Measurements from ENCODE around the gene IRX1. TPM values are rescaled to one million over a fixed set of nuclear protein-coding genes. Genes with fewer than 3 reads are reported as not detected.

Gene IRX1
- polyA plus RNA-seq, 2 of the 4 experiments (the other 2 are of a cell fraction), result not detected

DNA sequence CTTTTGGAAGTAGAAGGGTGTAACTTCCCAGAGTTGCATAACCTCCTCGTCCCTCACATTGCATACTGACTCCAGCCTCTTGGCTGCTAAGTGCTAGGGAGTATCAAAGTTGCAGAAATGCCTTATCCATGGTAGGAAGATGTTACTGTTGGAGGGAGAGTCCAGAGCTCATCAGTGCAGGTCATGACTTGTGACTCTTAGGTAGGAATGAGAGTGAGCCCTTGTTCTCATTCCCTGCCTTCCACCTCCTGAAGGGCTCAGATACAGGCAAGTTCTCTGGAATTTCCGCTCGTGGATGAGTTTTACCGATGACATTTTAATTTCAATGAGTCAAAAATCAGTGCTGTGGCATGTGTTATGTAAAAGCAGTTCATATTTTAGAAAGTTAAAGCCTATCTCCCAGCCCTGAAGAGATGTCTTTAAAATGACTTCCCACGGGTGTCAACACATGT, 17.0 kb downstream of the IRX1 start:
- POLR2A ChIA-PET, result no interaction called here
- Histone ChIP-seq H3K4me1 (no peaks in the 10 kb centered on the region), H3K4me2 (no peak overlapping the region), H3K27ac (no peak overlapping the region), H3K9me3 (no peaks in the 10 kb centered on the region), H3K4me3 (no peak overlapping the region)
- no peak for DNase-seq (ENCODE audit: low read depth in 1 of 2, low spot score in 1 of 2)
- 0% methylated on average over 5 of the region's 5 CpGs for WGBS (ENCODE audit: missing lambda C conversion rate)
- ATAC-seq, result no peak
- no peak for FAIRE-seq
- TF ChIP-seq CHD2 (IDR thresholded peaks at IDR 0.05; ENCODE audit: low read length, partially characterized antibody) (no peak), ZC3H11A (IDR thresholded peaks at IDR 0.05) (no peak), RAD21 (conservative IDR thresholded peaks at IDR 0.05 in 1 of 2, IDR thresholded peaks at IDR 0.05 in 1 of 2) (no peak), HOXB5 (CRISPR knock-in tag; IDR thresholded peaks at IDR 0.05) (no peak)
- TF ChIP-seq, protein P1, sequence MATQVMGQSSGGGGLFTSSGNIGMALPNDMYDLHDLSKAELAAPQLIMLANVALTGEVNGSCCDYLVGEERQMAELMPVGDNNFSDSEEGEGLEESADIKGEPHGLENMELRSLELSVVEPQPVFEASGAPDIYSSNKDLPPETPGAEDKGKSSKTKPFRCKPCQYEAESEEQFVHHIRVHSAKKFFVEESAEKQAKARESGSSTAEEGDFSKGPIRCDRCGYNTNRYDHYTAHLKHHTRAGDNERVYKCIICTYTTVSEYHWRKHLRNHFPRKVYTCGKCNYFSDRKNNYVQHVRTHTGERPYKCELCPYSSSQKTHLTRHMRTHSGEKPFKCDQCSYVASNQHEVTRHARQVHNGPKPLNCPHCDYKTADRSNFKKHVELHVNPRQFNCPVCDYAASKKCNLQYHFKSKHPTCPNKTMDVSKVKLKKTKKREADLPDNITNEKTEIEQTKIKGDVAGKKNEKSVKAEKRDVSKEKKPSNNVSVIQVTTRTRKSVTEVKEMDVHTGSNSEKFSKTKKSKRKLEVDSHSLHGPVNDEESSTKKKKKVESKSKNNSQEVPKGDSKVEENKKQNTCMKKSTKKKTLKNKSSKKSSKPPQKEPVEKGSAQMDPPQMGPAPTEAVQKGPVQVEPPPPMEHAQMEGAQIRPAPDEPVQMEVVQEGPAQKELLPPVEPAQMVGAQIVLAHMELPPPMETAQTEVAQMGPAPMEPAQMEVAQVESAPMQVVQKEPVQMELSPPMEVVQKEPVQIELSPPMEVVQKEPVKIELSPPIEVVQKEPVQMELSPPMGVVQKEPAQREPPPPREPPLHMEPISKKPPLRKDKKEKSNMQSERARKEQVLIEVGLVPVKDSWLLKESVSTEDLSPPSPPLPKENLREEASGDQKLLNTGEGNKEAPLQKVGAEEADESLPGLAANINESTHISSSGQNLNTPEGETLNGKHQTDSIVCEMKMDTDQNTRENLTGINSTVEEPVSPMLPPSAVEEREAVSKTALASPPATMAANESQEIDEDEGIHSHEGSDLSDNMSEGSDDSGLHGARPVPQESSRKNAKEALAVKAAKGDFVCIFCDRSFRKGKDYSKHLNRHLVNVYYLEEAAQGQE (IDR thresholded peaks at IDR 0.05), result no peak
- CTCF ChIA-PET, result interaction anchor here (0.6 kb wide), 1 partner anchor 238 kb away, joined by 3 read pairs; no protein-coding TSS in a partner anchor

DNA sequence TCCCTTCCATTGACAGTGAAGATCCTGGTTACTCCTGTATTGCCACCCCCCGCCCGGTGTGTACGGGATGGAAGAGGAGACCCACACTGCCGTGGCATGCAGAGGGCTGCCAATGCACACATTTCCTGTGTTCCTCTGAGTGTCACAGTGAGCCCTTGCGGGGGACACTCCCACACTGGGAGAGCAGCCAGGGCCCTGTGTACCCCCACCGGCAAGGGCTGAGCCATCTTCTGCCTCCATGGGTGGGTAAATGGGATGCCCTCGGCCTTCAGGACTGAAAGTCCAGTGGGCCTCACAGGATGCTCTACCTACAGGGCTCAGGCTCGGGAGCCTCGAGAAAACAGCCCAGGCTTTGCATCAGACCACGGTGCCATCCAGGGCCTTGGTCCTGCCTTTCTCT, 18.1 kb downstream of the IRX1 start:
- no peak overlapping the region for H3K4me3 ChIP-seq
- ATAC-seq (no peak), DNase-seq (ENCODE audit: low read depth in 1 of 2, low spot score in 1 of 2) (no peak), FAIRE-seq (no peak)
- H3K4me1 ChIP-seq, result no peaks in the 10 kb centered on the region
- CTCF ChIA-PET, result no interaction called here
- H3K9me3 ChIP-seq, result no peaks in the 10 kb centered on the region
- H3K4me2 ChIP-seq, result no peak overlapping the region
- 21% methylated on average over 10 of the region's 10 CpGs for WGBS (ENCODE audit: missing lambda C conversion rate)
- no peak overlapping the region for H3K27ac ChIP-seq
- POLR2A ChIA-PET, result no interaction called here
- TF ChIP-seq FOXS1 (CRISPR knock-in tag; IDR thresholded peaks at IDR 0.05), result no peak
- no peak for TF ChIP-seq CBX8 (IDR thresholded peaks at IDR 0.05)
- no peak for TF ChIP-seq ZFP36 (IDR thresholded peaks at IDR 0.05; ENCODE audit: borderline replicate concordance, partially characterized antibody)
- TF ChIP-seq, protein P2, sequence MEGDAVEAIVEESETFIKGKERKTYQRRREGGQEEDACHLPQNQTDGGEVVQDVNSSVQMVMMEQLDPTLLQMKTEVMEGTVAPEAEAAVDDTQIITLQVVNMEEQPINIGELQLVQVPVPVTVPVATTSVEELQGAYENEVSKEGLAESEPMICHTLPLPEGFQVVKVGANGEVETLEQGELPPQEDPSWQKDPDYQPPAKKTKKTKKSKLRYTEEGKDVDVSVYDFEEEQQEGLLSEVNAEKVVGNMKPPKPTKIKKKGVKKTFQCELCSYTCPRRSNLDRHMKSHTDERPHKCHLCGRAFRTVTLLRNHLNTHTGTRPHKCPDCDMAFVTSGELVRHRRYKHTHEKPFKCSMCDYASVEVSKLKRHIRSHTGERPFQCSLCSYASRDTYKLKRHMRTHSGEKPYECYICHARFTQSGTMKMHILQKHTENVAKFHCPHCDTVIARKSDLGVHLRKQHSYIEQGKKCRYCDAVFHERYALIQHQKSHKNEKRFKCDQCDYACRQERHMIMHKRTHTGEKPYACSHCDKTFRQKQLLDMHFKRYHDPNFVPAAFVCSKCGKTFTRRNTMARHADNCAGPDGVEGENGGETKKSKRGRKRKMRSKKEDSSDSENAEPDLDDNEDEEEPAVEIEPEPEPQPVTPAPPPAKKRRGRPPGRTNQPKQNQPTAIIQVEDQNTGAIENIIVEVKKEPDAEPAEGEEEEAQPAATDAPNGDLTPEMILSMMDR (IDR thresholded peaks at IDR 0.05), result no peak
- TF ChIP-seq MYC (IDR thresholded peaks at IDR 0.05; ENCODE audit: borderline replicate concordance, low read length), result no peak

DNA sequence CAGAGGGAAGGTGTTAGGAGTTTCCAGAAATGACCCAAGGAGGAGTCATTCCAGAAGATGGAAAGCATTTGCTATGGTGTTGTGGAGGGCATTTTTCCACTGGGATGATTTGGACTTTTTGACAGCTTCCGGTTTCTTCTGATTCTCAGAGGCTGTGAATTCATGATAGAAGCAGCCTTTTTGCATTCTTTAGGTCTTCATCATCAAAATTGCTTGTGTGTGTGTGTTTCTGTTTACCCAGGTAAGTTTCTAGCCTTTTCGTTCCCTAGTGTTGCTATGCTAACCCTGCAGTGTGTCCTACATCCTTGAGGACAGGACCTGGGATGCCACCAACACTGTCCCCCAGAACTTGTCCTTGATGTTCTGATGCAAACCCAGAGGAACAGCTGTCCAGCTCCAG, 19.6 kb downstream of the IRX1 start:
- TF ChIP-seq RAD21 (conservative IDR thresholded peaks at IDR 0.05 in 1 of 2, IDR thresholded peaks at IDR 0.05 in 1 of 2), result no peak
- no peak for TF ChIP-seq HOXA7 (CRISPR knock-in tag; IDR thresholded peaks at IDR 0.05)
- no peak for TF ChIP-seq CEBPB (IDR thresholded peaks at IDR 0.05)
- TF ChIP-seq, protein P3, sequence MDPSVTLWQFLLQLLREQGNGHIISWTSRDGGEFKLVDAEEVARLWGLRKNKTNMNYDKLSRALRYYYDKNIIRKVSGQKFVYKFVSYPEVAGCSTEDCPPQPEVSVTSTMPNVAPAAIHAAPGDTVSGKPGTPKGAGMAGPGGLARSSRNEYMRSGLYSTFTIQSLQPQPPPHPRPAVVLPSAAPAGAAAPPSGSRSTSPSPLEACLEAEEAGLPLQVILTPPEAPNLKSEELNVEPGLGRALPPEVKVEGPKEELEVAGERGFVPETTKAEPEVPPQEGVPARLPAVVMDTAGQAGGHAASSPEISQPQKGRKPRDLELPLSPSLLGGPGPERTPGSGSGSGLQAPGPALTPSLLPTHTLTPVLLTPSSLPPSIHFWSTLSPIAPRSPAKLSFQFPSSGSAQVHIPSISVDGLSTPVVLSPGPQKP (IDR thresholded peaks at IDR 0.05; ENCODE audit: low read depth, low read length), result no peak
- TF ChIP-seq POLR2A (IDR thresholded peaks at IDR 0.05; ENCODE audit: low read length), result no peak
- TF ChIP-seq JUN (IDR thresholded peaks at IDR 0.05), result no peak
- no peak for TF ChIP-seq HOXB5 (CRISPR knock-in tag; IDR thresholded peaks at IDR 0.05)
- no peak for TF ChIP-seq JUNB (IDR thresholded peaks at IDR 0.05)
- no peak for TF ChIP-seq BHLHE40 (IDR thresholded peaks at IDR 0.05; ENCODE audit: low read depth, low read length)
- no peak for TF ChIP-seq EHMT2 (IDR thresholded peaks at IDR 0.05; ENCODE audit: low read depth)
- no peak for TF ChIP-seq EHF (CRISPR knock-in tag; IDR thresholded peaks at IDR 0.05)
- TF ChIP-seq, protein P4, sequence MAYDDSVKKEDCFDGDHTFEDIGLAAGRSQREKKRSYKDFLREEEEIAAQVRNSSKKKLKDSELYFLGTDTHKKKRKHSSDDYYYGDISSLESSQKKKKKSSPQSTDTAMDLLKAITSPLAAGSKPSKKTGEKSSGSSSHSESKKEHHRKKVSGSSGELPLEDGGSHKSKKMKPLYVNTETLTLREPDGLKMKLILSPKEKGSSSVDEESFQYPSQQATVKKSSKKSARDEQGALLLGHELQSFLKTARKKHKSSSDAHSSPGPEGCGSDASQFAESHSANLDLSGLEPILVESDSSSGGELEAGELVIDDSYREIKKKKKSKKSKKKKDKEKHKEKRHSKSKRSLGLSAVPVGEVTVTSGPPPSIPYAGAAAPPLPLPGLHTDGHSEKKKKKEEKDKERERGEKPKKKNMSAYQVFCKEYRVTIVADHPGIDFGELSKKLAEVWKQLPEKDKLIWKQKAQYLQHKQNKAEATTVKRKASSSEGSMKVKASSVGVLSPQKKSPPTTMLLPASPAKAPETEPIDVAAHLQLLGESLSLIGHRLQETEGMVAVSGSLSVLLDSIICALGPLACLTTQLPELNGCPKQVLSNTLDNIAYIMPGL (CRISPR knock-in tag; IDR thresholded peaks at IDR 0.05; ENCODE audit: borderline replicate concordance), result no peak
- TF ChIP-seq, protein P5, sequence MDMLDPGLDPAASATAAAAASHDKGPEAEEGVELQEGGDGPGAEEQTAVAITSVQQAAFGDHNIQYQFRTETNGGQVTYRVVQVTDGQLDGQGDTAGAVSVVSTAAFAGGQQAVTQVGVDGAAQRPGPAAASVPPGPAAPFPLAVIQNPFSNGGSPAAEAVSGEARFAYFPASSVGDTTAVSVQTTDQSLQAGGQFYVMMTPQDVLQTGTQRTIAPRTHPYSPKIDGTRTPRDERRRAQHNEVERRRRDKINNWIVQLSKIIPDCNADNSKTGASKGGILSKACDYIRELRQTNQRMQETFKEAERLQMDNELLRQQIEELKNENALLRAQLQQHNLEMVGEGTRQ (IDR thresholded peaks at IDR 0.05), result no peak
- FAIRE-seq (no peak), DNase-seq (ENCODE audit: low read depth in 1 of 2, low spot score in 1 of 2) (no peak), ATAC-seq (no peak)
- Histone ChIP-seq H3K4me2 (no peak overlapping the region), H3K9me3 (no peaks in the 10 kb centered on the region), H3K4me3 (no peak overlapping the region), H3K27ac (no peak overlapping the region), H3K4me1 (no peaks in the 10 kb centered on the region)
- 0% methylated on average over 2 of the region's 2 CpGs for WGBS (ENCODE audit: missing lambda C conversion rate)
- CTCF ChIA-PET, result no interaction called here
- POLR2A ChIA-PET, result no interaction called here
